Neuronal stem cell (in vitro differentiated cells): ENCODE measurements around the gene CCM2. TPM values are rescaled to one million over a fixed set of nuclear protein-coding genes. Genes with fewer than 3 reads are reported as not detected.

Experiments used
- DNase-seq: peaks from one replicate; pipeline ENCODE4 v3.0.0-alpha.2; 2013; ENCODE audit warnings: low spot score
- H2AFZ ChIP-seq: one replicate; pipeline ENCODE4 v1.6.1; 2013; ENCODE audit warnings: mild to moderate bottlenecking, low read length, inconsistent platforms
- H2AK5ac ChIP-seq: 2 replicates; pipeline ENCODE4 v1.6.1; 2013; ENCODE audit warnings: low read depth, mild to moderate bottlenecking, inconsistent platforms, low read length, moderate library complexity, mixed read lengths
- H2BK120ac ChIP-seq: 2 replicates; pipeline ENCODE4 v1.6.1; 2013; ENCODE audit warnings: low read depth, mild to moderate bottlenecking, inconsistent platforms, low read length, moderate library complexity, mixed read lengths
- H2BK12ac ChIP-seq: one replicate; pipeline ENCODE4 v1.6.1; 2013; ENCODE audit warnings: low read length, inconsistent platforms
- H2BK15ac ChIP-seq: 2 replicates; pipeline ENCODE4 v1.6.1; 2013; ENCODE audit warnings: mild to moderate bottlenecking, low read length, inconsistent platforms, mixed read lengths
- H2BK5ac ChIP-seq: one replicate; pipeline ENCODE4 v1.6.1; 2013; ENCODE audit warnings: inconsistent platforms, mild to moderate bottlenecking, low read length, moderate library complexity
- H3K14ac ChIP-seq: one replicate; pipeline ENCODE4 v1.6.1; 2013; ENCODE audit warnings: low read length, inconsistent platforms
- H3K18ac ChIP-seq: 2 replicates; pipeline ENCODE4 v1.6.1; 2013; ENCODE audit warnings: low read length, inconsistent platforms
- H3K23ac ChIP-seq: 2 replicates; pipeline ENCODE4 v1.6.1; 2013; ENCODE audit warnings: low read depth, mild to moderate bottlenecking, mixed read lengths, low read length, inconsistent platforms; ENCODE audit not compliant: poor library complexity
- H3K27ac ChIP-seq: replicated peaks from 3 replicates; pipeline ENCODE4 v1.5.1; 2013; ENCODE audit warnings: low read length, inconsistent platforms
- H3K27me3 ChIP-seq, 3 experiments: 2 replicates each; pipeline ENCODE4 v1.6.1; 2013; ENCODE audit warnings: low read length in 3 of 3, mild to moderate bottlenecking in 2 of 3, inconsistent platforms in 1 of 3, low read depth in 1 of 3, mixed read lengths in 1 of 3, moderate library complexity in 1 of 3; ENCODE audit not compliant: control insufficient read depth in 3 of 3, insufficient read depth in 3 of 3
- H3K36me3 ChIP-seq, 2 donors: replicated peaks in 1 of 2; 2 replicates each; pipeline ENCODE4 v1.6.1; 2013; ENCODE audit warnings: low read length in 2 of 2; ENCODE audit not compliant: control insufficient read depth in 2 of 2, insufficient read depth in 2 of 2
- H3K4ac ChIP-seq: 2 replicates; pipeline ENCODE4 v1.6.1; 2013; ENCODE audit warnings: inconsistent platforms, mild to moderate bottlenecking, low read length, moderate library complexity
- H3K4me1 ChIP-seq, 2 donors: 1 replicate in 1 of 2; 2 replicates in 1 of 2; pipeline ENCODE4 v1.6.1; 2013; ENCODE audit warnings: low read length in 2 of 2, low read depth in 1 of 2; ENCODE audit not compliant: control insufficient read depth in 2 of 2, insufficient read depth in 1 of 2
- H3K4me2 ChIP-seq: one replicate; pipeline ENCODE4 v1.6.1; 2013; ENCODE audit warnings: mild to moderate bottlenecking, low read length, inconsistent platforms; ENCODE audit not compliant: insufficient read depth, poor library complexity, severe bottlenecking
- H3K4me3 ChIP-seq, 2 donors: 2 replicates each; pipeline ENCODE4 v1.5.1; 2013; ENCODE audit warnings: low read length in 2 of 2, mild to moderate bottlenecking in 2 of 2, inconsistent platforms in 1 of 2, moderate library complexity in 1 of 2
- H3K79me1 ChIP-seq: one replicate; pipeline ENCODE4 v1.6.1; 2013; ENCODE audit warnings: low read depth, mild to moderate bottlenecking, inconsistent platforms, low read length, moderate library complexity
- H3K9ac ChIP-seq: one replicate; pipeline ENCODE4 v1.6.1; 2013; ENCODE audit warnings: mild to moderate bottlenecking, low read depth, low read length, inconsistent platforms; ENCODE audit not compliant: poor library complexity
- H3K9me3 ChIP-seq, 2 donors: replicated peaks in 1 of 2; 2 replicates each; pipeline versions ENCODE3 to v1.6.1; 2013; ENCODE audit warnings: low read length in 2 of 2, mild to moderate bottlenecking in 2 of 2, inconsistent platforms in 1 of 2, low read depth in 1 of 2, mixed read lengths in 1 of 2, moderate library complexity in 1 of 2; ENCODE audit not compliant: control insufficient read depth in 2 of 2, insufficient read depth in 1 of 2
- H4K8ac ChIP-seq: one replicate; pipeline ENCODE4 v1.6.1; 2013; ENCODE audit warnings: low read depth, mild to moderate bottlenecking, inconsistent platforms, low read length, moderate library complexity
- H4K91ac ChIP-seq: one replicate; pipeline ENCODE4 v1.6.1; 2013; ENCODE audit warnings: low read length, low read depth, mild to moderate bottlenecking, inconsistent platforms; ENCODE audit not compliant: poor library complexity
- WGBS, 2 donors: extraction: QIAGEN DNeasy Blood & Tissue Kit; methylation state at CpG; one replicate each; pipeline ENCODE4 v1.1.7; 2013; ENCODE audit warnings: missing lambda C conversion rate in 2 of 2, mixed read lengths in 1 of 2; ENCODE audit not compliant: insufficient read length in 2 of 2, insufficient replicate concordance in 1 of 2; ENCODE audit errors: extremely low coverage in 2 of 2; 5-methylcytosine and 5-hydroxymethylcytosine counted together
- polyA plus RNA-seq, 2 experiments: library from polyadenylated mRNA; stranded (reverse); fragments of 200-250 nt; gene quantifications; one replicate each; pipeline ENCODE4 v1.2.3, GENCODE V29; 2013

Gene CCM2
- polyA plus RNA-seq (2013, experiment 1 of 2): 29.8 TPM
- 30.1 TPM for polyA plus RNA-seq (2013, experiment 2 of 2)

DNA sequence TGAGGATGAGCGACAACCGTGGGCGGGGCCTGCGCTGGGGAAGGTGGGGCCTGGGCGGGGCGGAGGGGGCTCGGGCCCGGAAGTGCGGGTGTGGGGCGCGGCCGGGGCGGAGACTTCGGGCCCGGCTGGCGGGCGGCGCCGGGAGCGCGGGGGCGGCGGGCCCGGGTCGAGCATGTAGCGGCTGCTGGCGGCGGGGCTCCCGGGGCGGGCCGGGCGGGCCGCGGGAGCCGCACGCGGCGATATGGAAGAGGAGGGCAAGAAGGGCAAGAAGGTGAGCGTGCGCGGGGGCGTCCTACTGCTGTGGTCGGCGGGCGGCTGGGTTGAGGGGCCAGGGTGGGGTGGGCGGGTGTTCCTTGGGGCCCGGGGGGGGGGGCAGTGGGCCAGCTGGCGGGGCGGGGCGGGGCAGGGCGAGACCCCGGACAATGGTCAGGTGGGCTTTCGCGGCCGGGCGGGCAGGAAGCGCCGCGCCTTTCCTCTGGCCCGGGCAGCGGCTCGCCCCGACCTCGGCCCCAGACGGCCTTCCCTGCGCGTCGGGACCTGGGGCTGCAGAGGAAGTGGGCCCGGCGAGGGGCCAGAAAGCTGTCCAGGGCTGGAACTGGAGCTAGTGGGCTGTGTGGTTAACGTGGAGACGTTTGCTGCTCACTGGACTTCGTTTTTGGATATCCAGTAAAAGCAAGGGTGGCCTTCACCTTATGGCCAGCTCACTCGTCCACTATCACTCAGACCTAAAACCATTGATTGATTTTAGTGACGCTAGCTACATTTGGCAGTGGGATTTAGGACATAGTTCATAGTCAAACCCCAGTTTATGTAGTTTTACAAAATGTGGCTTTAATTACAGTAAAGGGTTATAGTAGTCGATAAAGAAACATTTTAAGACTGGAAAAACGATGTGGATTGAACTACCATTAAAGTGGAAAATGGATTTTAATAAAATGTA lies at the start of gene CCM2:
Gene CCM2 (plus strand): TSS at position 109 of the 940 bp plus-strand sequence. CDS start 133 bp downstream, at position 242.
- Histone ChIP-seq H3K27me3 (no peaks in the 10 kb centered on the region), H4K8ac (no peak within 1 kb of the TSS), H3K18ac (peak within 1 kb of the TSS; percentile 89), H3K14ac (peak within 1 kb of the TSS; percentile 63), H2BK120ac (no peak within 1 kb of the TSS), H2AFZ (peak within 1 kb of the TSS; percentile 90), H2BK5ac (no peak within 1 kb of the TSS), H3K36me3 (peaks cover 4 to 10% of the 10 kb centered on the region in 2 donors), H2BK12ac (no peak within 1 kb of the TSS), H3K9ac (peak within 1 kb of the TSS; percentile 93), H3K79me1 (peaks cover 10% of the 10 kb centered on the region), H2BK15ac (peak within 1 kb of the TSS; percentile 4), H3K23ac (peak within 1 kb of the TSS; percentile 83), H3K27ac (peak within 1 kb of the TSS; percentile 98), H3K4ac (no peak within 1 kb of the TSS), H3K4me2 (peak within 1 kb of the TSS; percentile 83), H3K4me1 (peaks cover 7 to 9% of the 10 kb centered on the region in 2 donors), H2AK5ac (no peak within 1 kb of the TSS), H3K4me3 (peak within 1 kb of the TSS; percentile 95 to 97), H3K9me3 (no peaks in the 10 kb centered on the region), H4K91ac (no peak within 1 kb of the TSS)
- WGBS, 2 donors: no CpG with 5 or more reads among the region's 77 CpGs
- no peak for DNase-seq

DNA sequence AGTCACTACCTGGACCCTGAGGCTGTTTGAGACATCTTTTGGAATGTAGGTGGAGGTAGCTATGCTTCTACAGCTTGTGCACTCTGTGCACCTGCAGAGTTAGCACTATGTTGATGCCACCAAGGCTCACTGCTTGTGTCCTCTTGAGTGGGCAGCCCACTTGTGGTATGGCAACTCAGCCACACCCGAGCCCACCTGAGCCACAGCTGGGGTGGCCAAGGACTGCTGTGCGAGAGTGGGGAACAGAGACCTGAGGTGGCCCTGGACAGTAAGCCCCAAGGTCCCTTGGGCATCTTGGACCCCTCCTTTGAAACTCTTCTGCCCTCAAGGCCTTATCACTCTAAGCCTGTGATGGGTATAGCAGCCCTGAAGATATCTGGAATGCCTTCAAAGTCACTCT lies 46.8 kb upstream of the CCM2 start:
- no peak overlapping the region for H2AK5ac ChIP-seq
- H3K4me1 ChIP-seq: peaks cover 0 to 7% of the 10 kb centered on the region in 2 donors
- no peak for DNase-seq
- H3K4me2 ChIP-seq: no peak overlapping the region
- H2AFZ ChIP-seq: no peak overlapping the region
- no peak overlapping the region for H4K91ac ChIP-seq
- H3K4ac ChIP-seq: no peak overlapping the region
- no peak overlapping the region for H3K18ac ChIP-seq
- no peak overlapping the region for H3K9ac ChIP-seq
- H3K36me3 ChIP-seq: no peaks in the 10 kb centered on the region
- no peak overlapping the region for H2BK5ac ChIP-seq
- no peak overlapping the region for H3K23ac ChIP-seq
- no peak overlapping the region for H3K14ac ChIP-seq
- H3K27me3 ChIP-seq: peaks cover 0 to 9% (median 0%) of the 10 kb centered on the region in 3 experiments
- no peak overlapping the region for H2BK15ac ChIP-seq
- H3K9me3 ChIP-seq: no peaks in the 10 kb centered on the region
- H3K79me1 ChIP-seq: no peaks in the 10 kb centered on the region
- peak overlapping the region; percentile 29 for H4K8ac ChIP-seq
- H3K4me3 ChIP-seq: no peak overlapping the region
- no peak overlapping the region for H3K27ac ChIP-seq
- no CpG with 5 or more reads among the region's 2 CpGs for WGBS, 2 donors
- H2BK120ac ChIP-seq: no peak overlapping the region
- no peak overlapping the region for H2BK12ac ChIP-seq

DNA sequence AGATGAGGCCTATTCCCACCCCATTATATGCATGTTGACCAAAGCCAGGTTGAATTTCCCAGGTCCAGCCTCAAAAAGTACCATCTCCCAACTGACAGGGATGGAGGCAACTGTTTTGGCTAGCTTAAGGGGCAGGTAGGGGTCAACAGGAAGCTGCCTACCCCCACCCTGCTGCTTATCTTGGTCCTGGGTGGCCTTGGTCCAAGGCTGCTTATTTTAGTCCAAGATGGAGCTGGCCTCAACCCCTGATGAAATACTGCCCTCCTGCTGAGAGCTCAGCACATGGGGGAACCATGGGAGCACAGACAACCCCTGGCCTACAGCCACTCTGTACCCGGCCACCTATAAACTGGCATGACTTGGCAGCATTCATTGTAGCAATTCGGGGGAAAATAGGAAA lies 44.3 kb upstream of the CCM2 start:
- H3K18ac ChIP-seq: no peak overlapping the region
- no peak overlapping the region for H3K27ac ChIP-seq
- H2AK5ac ChIP-seq: no peak overlapping the region
- DNase-seq: no peak
- no peak overlapping the region for H4K91ac ChIP-seq
- H3K4me2 ChIP-seq: no peak overlapping the region
- H3K4ac ChIP-seq: no peak overlapping the region
- no peak overlapping the region for H3K4me3 ChIP-seq
- no peak overlapping the region for H3K9ac ChIP-seq
- H3K79me1 ChIP-seq: no peaks in the 10 kb centered on the region
- peaks cover 0 to 7% of the 10 kb centered on the region in 2 donors for H3K4me1 ChIP-seq
- H3K23ac ChIP-seq: no peak overlapping the region
- no peak overlapping the region for H2BK12ac ChIP-seq
- peaks cover 0 to 9% (median 0%) of the 10 kb centered on the region in 3 experiments for H3K27me3 ChIP-seq
- no peak overlapping the region for H2AFZ ChIP-seq
- H2BK15ac ChIP-seq: no peak overlapping the region
- no peak overlapping the region for H4K8ac ChIP-seq
- H3K14ac ChIP-seq: no peak overlapping the region
- no peak overlapping the region for H2BK120ac ChIP-seq
- no CpG with 5 or more reads among the region's 2 CpGs for WGBS, 2 donors
- H3K9me3 ChIP-seq: no peaks in the 10 kb centered on the region
- H3K36me3 ChIP-seq: no peaks in the 10 kb centered on the region
- H2BK5ac ChIP-seq: no peak overlapping the region

DNA sequence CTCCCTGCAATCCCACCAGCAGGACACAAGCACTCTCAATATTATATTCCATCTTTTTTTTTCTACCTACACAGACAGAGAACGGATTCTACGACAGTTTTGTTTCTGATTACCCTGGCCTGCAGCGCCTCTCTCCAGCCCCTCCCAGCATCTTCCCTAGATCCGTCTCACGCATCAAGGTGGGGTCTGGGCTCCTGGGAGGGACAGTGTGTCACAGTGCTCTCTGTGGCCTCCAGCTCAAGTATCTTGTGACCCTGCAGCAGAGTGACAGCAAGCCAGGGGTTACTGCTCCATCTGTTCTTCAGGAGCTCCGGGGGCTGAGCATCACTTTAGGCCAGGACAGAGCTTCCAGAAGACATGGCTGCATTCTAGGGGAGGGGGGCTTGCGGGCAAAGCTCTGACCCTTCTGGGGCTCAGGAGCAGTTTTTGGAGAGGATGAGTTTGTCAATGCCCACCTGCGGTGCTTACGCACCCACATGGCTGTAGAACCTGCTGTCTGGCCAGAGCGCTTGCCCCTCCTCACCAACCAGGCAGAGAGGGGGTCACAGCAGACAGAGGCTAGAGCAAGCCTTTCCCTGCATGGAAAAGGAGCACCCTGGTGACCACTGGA lies 43.7 kb upstream of the CCM2 start:
- Histone ChIP-seq H3K36me3 (no peaks in the 10 kb centered on the region), H2BK5ac (no peak overlapping the region), H3K9ac (no peak overlapping the region), H2AFZ (no peak overlapping the region), H3K9me3 (no peaks in the 10 kb centered on the region), H4K8ac (peak overlapping the region; percentile 78), H3K14ac (no peak overlapping the region), H2BK15ac (peak overlapping the region; percentile 44), H2BK12ac (no peak overlapping the region), H3K18ac (no peak overlapping the region), H2AK5ac (no peak overlapping the region), H4K91ac (no peak overlapping the region), H3K4ac (no peak overlapping the region), H3K27ac (no peak overlapping the region), H3K27me3 (peaks cover 0 to 9% (median 0%) of the 10 kb centered on the region in 3 experiments), H3K4me2 (no peak overlapping the region), H3K23ac (no peak overlapping the region), H2BK120ac (no peak overlapping the region), H3K4me3 (no peak overlapping the region), H3K79me1 (no peaks in the 10 kb centered on the region), H3K4me1 (peaks cover 0 to 7% of the 10 kb centered on the region in 2 donors)
- DNase-seq: no peak
- WGBS, 2 donors: no CpG with 5 or more reads among the region's 10 CpGs
